Right kidney (tissue), 1 donor: ENCODE data around the gene DEUP1.
A peak's percentile ranks its signal among the peaks of the same experiment; 100 is the strongest.
"Not testable (repeated sequence)": the region's sequence is repeated elsewhere in the genome, so short reads cannot be mapped to it uniquely, and the experiment has no call there.

Experiments used
- DNase-seq: peaks from one replicate; pipeline ENCODE4 v3.0.0-alpha.2; 2016

DEUP1 gene

DNA sequence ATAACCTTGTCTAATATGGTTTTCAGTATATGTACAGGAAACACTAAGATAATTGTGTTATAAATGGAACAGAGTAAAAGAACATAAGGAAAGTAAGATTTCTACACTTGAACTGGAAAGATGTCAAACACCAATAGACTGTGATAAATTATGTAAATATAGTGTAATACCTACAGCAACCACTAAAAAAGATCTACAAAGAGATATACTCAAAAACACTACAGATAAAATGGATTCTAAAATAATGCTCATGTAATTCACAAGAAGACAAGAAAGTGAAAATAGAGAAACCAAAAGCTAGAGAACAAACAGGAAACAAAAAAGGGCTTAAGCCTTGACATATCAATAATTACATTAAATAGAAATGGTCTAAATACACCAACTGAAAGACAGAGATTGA lies 30.9 kb downstream of the DEUP1 start:
- no peak for DNase-seq

GRCh38 chr11:93368022-93368421 lies 37.5 kb downstream of the DEUP1 start:
- no peak for DNase-seq

GRCh38 chr11:93370260-93370659 lies 39.7 kb downstream of the DEUP1 start:
- no peak for DNase-seq

DNA sequence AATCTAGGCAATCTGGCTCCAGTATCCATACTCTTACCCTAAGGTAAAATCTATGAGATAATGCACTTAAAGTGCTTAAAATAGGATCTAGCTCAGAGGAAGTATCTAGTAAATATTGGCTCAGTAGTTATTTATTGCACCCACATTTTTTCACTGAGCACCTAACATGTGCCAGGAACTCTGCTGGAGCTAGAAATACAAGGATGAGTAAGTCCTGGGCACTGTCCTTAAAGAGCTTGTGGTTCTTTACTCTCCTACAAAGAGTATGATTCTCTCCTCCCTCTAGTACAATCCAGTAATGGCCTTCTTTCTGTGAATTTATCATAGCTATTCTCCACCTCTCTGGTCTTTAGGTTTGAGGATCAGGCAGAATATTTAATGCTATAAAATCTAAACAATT lies 59.2 kb downstream of the DEUP1 start:
- DNase-seq, result no peak

- DNase-seq, result no peak
Observed at GRCh38 chr11:93392867-93393266, 62.3 kb downstream of the DEUP1 start.

- DNase-seq, result no peak
Observed at GRCh38 chr11:93393386-93393785, 62.8 kb downstream of the DEUP1 start.

- DNase-seq, result no peak
Observed at GRCh38 chr11:93394488-93394887, 63.9 kb downstream of the DEUP1 start.

GRCh38 chr11:93396316-93396715 lies 65.8 kb downstream of the DEUP1 start:
- DNase-seq, result no peak

- no peak for DNase-seq
Observed at GRCh38 chr11:93403930-93404329, 73.4 kb downstream of the DEUP1 start.

GRCh38 chr11:93407777-93408401 lies 77.3 kb downstream of the DEUP1 start:
- no peak for DNase-seq

DNA sequence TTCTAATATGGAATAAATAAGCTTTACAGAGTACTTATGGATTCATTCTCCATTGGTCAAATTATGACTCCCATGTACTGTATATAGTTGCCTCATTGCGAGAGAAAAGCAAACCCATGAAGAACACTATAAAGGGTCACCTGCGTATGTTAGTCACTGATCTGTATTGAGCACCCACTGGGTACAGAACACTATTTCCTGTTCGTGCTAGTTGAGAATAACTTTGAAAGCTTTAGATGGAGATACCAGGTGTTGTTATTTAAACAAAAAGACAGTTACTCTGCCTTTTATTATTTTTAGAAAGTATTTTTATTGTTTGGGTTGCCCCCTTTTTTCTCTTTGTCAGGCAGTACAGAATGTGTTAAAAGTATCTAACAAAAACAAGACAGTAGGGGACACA lies 79.9 kb downstream of the DEUP1 start:
- no peak for DNase-seq

- DNase-seq, result no peak
Observed at GRCh38 chr11:93411705-93412104, 81.2 kb downstream of the DEUP1 start.

GRCh38 chr11:93432247-93432646 lies 101.7 kb downstream of the DEUP1 start:
- DNase-seq, result no peak

GRCh38 chr11:93443232-93443631 lies 112.7 kb downstream of the DEUP1 start:
- not testable (repeated sequence) for DNase-seq

GRCh38 chr11:93444617-93445073 lies 114.1 kb downstream of the DEUP1 start:
- DNase-seq, result peak; percentile 28

- DNase-seq, result no peak
Observed at GRCh38 chr11:93458286-93458685, 127.7 kb downstream of the DEUP1 start.

DNA sequence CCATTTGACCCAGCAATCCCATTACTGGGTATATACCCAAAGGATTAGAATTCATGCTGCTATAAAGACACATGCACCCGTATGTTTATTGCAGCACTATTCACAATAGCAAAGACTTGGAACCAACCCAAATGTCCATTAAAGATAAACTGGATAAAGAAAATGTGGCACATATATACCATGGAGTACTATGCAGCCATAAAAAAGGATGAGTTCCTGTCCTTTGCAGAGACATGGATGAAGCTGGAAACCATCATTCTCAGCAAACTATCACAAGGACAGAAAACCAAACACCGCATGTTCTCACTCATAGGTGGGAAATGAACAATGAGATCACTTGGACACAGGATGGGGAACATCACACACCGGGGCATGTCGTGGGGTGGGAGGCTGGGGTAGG lies 133.1 kb downstream of the DEUP1 start:
- DNase-seq, result not testable (repeated sequence)

DNA sequence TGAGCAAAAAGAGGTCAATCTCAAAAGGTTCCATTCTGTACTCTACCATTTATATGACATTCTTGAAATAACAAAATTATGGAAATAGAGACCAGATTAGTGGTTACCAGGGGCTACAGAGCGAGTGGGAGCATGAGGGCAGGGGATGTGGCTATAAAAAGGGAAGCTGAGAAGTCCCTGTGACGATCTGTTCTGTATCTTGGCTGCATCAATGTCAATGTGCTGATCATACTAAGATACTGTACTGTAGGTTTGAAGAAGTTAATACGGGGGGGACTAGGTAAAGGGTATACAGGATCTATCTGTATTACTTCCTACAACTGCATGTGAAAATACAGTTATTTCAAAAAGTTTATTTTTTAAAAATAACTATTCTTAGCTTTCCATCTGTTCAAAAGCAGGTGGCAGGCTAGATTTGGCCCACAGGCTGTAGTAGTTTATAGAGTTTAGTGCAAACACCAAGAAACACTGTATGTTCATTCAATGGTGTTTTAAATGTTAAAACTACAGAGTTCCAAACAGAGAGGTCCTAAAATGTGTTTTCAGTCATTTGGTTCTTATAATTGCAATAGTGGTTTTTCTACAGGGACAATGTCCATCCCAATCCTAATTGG lies 134.5 kb downstream of the DEUP1 start:
- no peak for DNase-seq

- DNase-seq, result no peak
Observed at GRCh38 chr11:93467054-93467453, 136.5 kb downstream of the DEUP1 start.

GRCh38 chr11:93468290-93468689 lies 137.7 kb downstream of the DEUP1 start:
- DNase-seq, result no peak

- no peak for DNase-seq
Observed at GRCh38 chr11:93474123-93474522, 143.6 kb downstream of the DEUP1 start.

- DNase-seq, result no peak
Observed at GRCh38 chr11:93476796-93477195, 146.3 kb downstream of the DEUP1 start.

- no peak for DNase-seq
Observed at GRCh38 chr11:93477684-93478234, 147.2 kb downstream of the DEUP1 start.

DNA sequence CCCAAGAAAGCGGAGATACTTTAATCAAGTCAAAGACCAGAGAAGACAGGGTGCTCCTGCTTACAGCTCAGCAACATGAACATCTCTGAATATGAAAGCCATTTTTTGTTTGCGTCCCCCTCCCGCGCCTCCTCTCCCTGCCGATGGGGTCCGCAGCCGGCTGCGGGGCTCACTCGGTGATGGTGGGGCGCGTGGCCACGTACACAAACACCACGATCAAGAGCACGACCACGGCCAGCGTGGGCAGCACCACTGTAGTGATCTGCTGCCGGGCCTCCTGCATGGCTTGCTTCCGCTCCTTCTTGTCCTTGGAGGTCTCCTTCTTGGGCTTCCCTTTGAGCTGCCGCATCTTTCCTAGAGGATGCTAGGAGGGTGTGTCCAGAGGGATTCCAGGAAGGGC lies 148.3 kb downstream of the DEUP1 start:
- no peak for DNase-seq
